Left forelimb (tissue), 1 donor: ENCODE data around the gene PRICKLE2.

Source experiments
- DNase-seq: peaks from one replicate; pipeline ENCODE4 v3.0.0-alpha.2; 2018; ENCODE audit warnings: low spot score

PRICKLE2 gene

DNA sequence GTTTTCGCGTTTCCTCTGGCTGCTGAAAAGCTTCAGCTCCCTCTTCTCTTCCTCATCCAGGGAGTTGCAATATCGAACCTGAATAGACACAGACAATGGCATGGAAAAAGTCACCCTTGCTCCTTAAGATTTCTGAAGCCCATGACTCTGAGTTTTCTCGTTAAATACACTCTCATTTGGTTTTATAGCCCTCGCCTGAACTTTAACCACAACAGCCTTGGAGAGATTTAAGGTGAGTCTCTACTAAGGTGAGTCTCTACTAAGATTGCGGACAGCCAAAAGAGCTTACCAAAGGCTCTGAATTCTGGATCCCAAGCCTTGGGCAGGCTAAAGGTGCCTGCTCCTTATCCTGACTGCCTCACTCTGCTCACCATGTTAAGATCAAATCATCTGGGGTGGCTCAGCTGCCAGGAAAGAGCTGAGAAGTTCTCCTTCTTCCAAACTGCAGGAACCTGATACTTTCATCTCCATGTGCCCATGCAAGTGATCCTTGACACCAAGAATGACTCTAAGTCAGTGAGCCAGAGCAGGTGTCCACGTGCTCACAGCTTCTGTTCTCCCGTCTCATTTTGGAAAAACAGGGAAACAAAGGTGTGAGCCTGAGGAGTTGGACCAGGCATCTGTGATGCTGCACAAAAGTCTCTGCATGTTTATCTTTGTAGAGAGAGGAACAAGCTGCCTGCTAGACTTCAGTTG lies 65.1 kb downstream of the PRICKLE2 start:
- no peak for DNase-seq

DNA sequence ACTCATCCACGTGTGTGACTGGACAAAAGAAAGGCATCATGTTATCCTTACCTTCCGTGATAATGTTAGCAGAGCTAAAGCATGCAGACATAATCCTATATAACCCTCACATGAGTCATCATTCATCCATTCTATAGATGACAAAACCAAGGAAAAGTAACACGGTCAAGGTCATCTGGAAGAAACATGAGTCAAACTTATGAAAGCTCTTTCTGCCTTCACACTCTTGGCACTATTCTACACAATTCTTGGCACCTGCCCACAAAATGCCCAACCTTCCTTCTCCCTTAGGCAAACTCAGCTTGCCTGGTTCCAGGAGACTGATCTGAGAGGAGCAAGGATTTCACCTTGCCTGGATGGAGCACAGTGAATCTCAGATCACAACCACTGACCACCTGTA lies 66.9 kb downstream of the PRICKLE2 start:
- no peak for DNase-seq

DNA sequence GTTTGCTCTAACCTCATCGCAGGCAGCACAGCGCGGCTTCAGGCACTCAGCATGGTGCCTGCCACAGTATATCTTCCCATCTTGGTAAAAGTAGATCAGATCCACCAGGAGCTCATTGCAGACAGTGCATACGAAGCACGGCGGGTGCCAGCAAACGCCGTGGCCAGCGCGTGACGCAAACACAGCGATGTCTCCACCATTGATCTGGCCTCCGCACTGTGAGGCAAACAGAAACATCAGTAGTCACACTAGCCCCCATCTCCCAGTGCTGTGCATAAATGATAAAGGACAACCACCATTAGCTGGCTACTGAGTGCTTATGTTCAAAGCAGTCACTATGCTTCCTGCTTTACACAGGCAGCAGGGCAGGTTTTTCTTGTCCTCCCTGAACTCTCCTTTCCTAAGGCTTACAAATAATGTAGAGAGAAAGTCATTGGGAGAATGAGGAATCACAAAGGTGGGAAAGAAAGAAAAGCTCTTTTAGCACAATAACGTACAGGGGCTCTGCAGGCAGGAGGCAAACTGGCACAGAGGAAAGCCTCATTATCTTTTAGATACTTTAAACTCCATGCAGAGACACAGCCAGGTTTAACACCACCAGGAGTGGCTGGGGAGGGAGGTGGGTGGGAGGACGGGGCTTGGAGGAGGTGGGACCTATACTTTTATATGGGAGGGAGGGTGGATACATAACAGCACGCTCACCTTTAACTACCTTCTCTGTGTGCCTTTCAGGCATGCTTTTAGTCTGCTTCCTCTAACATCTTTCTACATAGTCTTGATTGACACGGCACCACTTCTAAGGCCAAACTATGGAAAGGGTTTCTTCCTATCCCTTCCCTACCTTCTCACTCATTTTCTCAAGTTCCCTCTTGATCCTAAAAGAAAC lies 67.9 kb downstream of the PRICKLE2 start:
- no peak for DNase-seq

DNA sequence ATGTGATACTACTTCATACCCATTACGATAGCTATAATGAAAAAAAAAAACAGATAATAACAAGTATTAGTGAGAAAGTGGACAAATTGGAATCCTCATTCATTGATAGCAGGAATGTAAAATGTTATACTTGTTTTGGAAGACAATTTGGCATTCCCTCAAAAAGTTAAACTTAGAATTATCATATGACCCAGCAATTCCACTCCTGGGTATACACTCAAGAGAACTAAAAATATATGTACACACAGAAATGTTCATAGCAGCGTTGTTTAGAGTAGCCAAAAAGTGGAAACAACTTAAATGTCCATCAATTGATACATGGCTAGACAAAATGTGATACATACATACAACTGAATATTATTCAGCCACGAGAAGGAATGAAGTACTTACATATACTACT lies 69.9 kb downstream of the PRICKLE2 start:
- no peak for DNase-seq

DNA sequence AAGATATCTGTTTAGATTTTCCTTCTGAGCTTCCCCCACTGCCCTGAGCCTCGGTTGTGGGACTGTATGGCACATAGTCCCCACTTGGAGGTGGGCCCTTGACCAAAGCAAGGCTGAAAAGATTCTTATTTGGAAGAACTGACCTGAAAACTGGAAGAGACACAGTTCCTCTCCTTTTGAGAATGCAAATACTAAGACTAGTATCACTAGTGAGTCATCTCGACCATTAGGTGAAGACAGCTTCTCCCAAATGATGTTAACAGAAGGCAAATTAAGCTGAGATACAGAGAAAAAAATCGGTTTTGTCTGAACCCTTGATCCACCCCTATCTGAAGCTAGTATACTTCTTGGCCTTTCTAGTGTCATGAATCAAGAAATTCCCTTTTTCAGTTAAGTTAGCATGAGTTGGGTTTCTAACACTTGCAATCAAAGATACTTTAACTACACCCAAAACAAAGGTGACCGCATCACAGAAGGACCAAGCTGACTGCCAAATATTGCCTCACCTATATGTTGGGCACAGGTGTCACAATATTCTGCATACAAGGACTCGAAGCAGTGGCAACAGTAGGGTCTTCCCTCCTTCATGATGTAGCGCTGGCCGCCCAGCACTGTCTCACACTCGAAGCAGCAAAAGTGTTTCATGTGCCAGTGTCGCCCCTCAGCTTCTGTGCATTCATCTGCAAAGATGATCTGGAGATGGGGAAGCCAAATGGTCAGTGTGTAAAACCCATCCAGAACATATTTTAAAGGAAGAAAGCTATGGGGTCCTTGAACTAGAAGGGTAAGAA lies 72.4 kb downstream of the PRICKLE2 start:
- no peak for DNase-seq

DNA sequence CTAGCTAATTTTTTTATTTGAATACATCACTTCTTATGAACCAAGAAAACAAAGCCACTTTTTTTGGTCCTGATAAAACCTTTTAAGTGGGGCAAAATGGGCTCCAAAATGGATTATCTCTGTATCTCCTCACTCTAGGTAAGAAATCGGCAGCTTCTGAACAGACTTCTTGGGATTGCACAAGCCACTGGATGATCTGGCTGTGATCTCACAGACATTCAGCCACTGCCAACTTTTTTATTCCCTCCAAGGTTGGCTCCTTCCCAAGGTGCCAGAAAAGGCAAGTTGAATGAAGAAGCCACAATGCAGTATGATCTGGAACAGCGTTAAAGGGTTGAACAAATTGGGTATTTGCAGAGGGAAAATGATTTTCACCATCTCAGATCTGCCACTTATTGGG lies 73.2 kb downstream of the PRICKLE2 start:
- DNase-seq, result no peak

DNA sequence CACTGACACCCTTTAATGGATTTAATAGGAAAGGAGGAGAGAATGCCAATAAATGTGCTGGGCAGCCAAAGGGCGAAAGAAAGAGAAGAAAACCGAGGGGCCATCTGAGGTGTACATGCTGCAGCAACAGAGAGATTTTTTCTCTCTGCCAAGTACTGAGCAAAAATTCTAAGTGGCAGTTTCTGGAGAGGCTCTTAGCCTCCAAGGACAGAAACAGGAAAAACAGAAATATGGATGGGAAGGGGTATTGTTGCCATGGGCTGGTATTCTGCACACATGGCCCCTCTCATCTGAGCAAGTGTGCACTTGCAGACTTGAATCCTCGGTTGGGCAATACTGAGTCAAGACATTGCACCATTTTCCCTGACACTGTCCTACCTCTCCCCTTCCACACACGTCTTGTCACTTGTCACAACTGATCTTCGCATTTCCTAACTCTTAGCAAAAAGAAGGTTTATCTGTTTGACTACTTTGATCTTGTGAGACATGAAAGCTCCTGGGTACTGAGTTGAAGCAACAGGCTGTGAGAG lies 73.9 kb downstream of the PRICKLE2 start:
- no peak for DNase-seq

DNA sequence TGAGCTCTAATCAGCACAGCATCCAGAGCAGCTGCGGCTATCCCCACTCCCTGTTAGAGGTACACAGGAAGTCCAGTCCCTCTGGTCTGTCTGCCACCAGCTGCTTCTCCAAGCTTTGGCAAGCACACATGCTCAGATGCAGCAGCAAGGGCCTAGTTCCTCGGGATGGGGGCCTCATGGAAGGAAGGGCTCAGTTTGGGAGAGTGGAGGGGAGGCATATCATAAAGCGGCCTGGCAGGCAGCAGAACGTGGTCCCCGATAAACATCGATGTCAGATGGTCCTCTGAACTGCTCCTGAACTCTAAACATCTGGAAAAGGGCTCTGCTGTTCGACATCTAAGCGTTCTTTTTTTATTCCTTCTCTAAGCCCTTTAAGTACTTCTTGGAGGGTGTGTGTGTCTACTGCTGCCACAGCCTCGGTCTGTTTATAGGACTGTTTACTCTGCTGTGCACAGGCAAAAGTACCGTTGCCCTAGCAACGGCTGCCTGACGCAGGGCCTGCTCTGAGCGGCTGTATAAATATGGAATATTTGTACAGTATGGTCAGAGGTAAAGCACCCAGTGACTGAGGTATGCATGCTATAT lies 74.6 kb downstream of the PRICKLE2 start:
- DNase-seq, result peak; percentile 83

DNA sequence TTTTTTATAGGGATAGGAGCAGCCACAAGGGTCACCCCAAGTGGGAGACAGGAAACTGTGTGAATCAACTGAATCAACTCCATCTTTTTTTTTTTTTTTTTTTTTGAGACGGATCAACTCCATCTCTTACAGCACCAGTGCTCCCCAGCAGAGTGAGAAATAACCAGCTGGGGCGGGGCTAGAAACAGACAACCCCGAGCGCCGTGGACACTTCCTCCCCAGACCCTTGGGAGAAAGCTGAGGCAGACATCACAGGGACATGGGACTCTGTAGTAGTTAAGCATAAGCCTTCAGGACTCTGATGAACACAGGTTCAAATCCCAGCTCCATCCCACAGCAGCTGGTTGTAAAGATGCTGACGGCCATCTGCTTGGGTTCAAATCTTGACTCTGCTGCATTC lies 75.4 kb downstream of the PRICKLE2 start:
- DNase-seq, result no peak

DNA sequence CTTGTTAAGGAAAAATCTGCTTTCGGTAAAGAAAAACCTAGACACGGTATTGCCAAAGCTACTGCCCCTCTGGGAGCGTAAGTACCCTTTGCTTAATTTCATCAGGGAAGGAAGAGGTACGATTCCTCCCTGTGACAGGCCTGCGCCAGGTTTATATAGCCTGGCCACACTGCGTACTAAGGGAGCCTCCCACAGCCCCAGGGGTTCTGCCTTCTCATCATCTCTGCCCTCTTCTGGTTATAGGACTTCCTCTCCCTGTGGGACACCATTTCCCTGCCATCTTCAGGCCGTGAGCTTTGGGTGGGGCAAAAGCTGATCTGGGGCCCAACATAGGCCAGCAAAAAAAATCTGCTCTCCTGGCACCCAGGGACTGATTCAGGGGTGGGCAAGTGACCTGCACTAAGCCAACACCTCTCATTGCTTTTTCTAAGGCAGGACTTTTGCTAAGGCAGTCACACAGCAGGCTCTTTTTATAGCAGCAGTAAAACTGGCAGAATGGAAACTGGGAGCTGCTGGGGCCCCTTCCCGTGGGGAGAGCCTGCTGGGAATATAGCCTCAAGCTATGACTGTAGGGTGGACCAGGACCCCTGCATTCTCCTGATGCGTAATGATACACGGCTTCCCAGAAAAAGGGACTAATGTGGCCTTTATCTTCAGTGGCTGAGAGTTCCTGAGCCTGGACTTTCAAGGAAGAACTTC lies 76.2 kb downstream of the PRICKLE2 start:
- no peak for DNase-seq

DNA sequence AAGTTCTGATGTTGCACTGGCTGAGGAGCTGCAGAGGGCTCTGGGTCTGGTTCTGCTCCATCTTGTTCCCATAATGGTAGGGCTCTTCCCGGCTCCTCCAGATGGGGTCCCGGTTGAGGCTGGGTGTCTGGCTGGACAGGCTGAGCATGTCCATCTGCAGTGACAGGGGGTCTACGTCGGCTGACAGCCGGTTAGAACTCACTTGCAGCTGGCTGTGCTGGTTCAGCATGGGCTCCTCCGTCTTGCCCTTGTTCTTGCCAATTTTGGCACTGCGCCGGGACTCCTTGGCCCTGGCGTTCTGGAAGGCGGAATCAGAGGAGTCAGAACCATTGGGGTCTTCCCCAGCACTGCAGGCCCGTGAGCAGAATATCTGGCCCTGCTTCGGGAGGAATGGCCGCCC lies 78.1 kb downstream of the PRICKLE2 start:
- DNase-seq, result no peak

DNA sequence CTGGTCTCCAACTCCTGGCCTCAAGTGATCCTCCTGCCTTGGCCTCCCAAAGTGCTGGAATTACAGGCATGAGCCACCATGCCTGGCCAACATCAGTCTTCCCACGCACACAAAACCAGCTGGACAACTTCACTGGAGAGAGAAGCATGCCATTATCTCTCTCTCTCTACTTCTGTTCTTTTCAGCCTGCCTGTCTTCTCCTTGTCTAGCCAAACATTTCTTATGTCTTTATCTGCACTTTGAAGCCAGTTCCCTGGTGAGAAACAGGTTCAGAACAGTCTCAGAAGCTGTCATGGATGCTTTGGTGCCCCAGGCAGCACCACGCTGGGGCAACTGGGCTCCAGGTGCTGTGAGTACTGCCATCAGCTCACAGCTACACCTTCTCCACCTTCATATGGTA lies 79.8 kb downstream of the PRICKLE2 start:
- DNase-seq, result no peak

DNA sequence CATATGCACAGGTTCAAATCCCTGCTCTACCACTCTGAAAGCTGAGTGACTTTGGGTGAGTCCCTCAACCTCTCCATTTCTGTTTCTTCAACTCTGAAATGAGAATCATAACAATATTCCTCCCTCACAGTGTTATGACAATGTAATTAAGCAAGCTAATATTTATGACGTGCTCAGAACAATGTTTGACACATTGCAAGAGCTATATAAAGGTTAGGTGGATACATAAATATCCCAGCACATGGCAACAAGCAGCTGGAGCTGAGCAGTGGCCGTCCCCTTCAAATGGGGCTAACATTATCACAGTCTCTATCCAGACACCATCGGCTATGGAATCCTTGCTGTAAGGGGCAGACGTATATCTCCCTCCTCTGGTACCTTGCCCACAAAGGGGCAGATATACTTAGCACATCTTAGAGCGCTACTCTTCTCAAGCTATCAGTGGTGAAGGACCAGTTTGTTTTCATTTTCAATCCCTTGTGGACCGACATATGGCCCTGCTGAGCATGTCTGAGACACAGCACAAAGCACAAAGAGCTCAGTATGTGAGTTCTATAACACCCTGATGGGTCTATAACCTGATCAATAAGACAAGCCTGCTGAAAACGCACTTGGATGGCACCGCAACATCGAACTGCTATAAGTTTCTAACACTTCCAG lies 80.9 kb downstream of the PRICKLE2 start:
- DNase-seq, result no peak

DNA sequence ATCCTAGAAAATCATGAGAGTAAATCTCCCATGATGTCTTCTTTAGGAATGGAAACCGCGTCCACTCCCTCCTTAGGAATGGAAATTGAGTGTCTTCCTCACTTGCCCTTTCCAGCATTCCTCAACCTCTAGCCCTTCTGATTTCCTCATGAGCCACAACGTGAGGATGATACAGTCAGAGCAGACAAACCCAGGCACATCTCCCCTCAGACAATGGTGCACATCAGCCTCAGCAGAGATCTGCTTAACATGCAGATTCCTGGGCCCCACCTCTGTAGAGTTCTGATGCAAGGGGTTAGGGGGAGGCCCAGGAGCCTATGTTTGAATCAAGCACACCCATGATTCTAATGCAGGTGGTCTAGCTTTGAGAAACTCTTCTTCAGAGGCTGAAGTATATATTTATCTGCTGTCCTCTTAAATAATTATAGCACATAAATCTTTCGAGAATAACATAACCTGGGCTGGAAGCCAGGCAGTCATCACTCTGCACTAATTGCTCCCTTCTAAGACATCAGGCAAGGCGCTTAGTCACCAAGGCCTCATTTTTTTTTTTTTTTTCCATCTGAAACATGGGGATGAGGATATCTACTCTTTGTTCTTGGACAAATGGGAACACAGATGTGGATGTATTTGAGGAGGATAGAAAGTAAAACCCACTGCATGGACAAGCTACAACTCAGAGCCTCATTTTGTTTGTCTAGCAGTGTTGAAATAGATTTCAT lies 81.7 kb downstream of the PRICKLE2 start:
- no peak for DNase-seq

DNA sequence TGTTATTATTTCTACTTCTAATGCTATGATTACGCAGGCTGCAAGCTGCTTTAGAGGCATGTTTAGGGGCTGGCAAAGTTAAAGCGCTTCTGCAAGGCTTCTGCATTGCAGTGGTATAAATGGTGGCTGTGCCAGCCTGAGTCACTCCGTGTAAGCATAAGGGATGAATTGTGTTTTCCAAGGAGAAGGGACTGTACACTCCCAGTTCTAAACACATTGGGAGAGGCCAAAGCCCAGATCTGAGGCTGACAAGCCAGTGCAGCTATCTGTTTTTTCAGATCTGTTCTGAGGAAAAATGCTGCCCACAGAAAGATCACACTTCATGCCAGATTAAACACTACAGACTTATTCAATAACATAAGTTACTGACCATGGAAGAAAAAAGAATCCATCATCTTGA lies 83.8 kb downstream of the PRICKLE2 start:
- DNase-seq, result no peak

DNA sequence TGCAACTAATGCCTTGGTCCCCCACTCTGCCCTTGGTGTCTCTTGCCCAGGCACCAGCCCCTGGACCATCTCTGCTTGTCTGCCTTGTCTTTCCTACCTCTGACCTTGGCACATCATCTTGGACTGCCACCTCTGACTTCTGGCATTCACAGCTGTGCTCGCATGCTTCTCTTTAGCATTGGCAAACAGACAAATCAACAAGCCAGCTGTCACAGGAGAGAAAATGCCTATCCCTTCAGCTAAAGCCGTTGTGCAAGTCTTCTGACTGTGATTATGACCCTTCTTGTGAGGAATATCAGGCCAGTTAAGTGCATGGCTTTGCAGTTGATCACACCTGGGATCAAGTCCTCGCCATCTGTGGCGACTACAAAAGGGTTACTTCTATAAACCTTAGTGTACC lies 84.6 kb downstream of the PRICKLE2 start:
- DNase-seq, result no peak

DNA sequence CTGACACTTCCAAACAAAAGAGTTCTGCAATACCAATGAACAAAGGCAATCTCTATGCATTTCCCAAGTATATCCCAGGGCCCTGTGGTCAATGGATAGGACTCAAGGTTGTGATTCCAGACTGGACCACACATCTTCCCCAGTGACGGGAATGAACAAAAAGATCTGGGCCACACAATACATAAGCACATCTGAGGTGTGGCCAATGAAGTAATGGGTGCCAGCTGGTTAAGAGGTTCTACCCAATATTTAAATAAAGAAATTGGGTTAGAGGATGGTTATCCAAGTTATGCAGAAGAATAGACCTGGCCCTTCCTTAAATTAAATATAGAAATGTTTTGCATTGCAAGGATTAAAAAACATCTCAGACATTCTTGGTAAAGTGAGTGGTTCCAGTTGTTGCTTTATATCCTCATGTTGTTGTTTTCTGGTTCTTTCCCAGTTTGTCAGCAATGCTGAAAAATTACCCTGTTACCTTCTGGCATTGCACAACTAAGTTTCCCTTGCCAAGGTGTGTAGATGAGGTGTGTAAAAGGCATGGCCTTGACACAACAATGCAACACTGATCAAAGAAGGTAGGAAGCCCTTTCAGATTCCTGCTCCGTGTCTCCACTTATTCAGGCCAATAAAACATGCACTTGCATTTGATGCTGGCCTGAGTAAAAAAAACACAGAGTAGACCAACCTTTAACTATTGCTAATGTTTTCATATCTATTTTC lies 86.5 kb downstream of the PRICKLE2 start:
- DNase-seq, result no peak

DNA sequence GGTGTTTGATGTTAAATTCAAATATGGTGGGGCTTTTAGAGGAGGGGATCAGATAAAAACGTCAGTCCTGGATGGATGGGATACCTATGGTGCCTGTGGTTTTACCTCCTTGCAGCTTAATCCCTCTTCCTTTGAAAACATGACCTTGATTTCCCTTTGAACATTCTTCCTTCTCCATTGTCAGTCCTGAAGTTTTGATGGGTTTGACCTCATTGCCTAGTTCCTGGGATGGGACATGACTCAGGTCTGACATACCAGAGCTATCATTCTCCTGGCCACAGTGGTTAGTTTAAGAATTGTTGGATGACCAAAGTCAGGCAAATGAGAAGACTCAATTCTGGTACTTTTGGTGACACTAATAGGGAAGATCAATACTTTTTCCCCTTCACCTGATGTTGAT lies 87.2 kb downstream of the PRICKLE2 start:
- DNase-seq, result no peak

DNA sequence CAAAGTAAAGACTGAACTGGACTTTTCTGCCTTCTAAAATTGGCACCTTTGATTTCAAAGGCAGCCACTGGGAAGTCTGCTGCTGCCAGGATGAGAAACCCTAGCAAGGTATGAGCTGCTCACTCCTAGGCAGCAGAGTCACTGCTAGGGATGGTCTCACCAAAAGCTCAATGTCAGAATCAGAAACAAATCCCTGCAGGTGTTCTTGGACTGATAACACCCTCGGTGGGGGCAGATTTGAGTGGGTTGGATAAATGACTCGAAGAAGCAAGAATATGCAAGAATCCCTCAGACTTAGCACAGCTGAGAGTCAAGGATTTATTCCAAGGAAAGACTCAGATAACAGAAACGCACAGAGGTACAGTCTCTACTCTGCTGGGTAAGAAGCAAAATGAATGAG lies 90.4 kb downstream of the PRICKLE2 start:
- no peak for DNase-seq

DNA sequence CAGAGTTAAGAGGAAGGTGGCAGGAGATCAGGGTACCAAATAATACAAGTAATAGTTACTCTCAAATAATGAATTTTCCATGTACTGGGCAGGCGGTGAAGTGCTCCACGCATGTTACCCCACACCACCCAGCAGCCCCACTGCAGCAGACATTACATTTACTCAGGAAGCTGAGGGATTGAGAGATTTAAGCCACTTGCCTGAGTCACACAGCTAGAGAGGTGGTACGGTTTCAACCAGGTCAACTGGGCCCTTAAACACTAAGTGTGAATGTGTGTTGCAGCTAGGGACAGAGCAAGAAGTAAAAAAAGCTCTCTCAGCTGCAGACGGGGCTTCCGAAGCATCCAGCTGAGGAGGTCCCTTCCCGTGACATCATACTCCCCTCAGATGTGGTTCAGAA lies 91.3 kb downstream of the PRICKLE2 start:
- DNase-seq, result no peak
